ENCODE results near the gene EFCAB7. TPM values are rescaled to one million over a fixed set of nuclear protein-coding genes. Genes with fewer than 3 reads are reported as not detected.

EFCAB7 gene
- total and polyA plus RNA-seq, 2 of the 4 experiments (the other 2 are of a cell fraction), result 2.3 TPM

DNA sequence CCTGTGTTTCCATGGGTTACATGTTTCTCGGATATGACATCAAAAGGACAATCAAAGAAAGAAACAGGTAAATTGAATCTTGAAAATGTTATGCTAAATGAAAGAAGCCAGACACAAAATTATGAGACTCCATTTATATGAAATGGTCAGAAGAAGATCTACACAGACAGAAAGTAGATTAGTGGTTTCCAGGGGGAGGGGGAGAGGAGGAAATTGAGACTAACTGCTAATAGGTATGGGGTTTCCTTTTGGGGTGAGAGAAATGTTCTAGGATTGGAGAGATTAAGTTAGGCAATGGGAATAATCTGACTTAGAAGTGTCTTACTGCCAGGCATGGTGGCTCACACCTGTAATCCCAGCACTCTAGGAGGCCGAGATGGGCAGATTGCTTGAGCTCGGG, 22.1 kb upstream of the EFCAB7 start:
- H2AK9ac ChIP-seq (replicated peaks; ENCODE audit: low read depth, low read length, poor library complexity), result no peak overlapping the region
- WGBS, 2 experiments (ENCODE audit: extremely low coverage in 2 of 2, insufficient read length in 1 of 2), result no CpG with 5 or more reads among the region's 3 CpGs
- H4K8ac ChIP-seq (ENCODE audit: low read depth in 2 of 2, low read length in 2 of 2), result no peak overlapping the region
- ChIA-PET POLR2A (ENCODE audit: unreplicated experiment) (no interaction called here), CTCF (no interaction called here)
- dilution Hi-C loops (cut with HindIII; ENCODE audit: low sequenced_read_pairs, unreplicated experiment) (no loop called here), in situ Hi-C loops (cut with MboI; ENCODE audit: low sequenced_read_pairs) (no loop called here), intact Hi-C loops (cut with micrococcal nuclease) (no loop called here)
- no peak overlapping the region for H4K91ac ChIP-seq (ENCODE audit: insufficient read depth, low read depth, low read length)
- BruUV-seq (replicated peaks), result no TSS peak
- H2AFZ ChIP-seq (replicated peaks; ENCODE audit: low read length, poor library complexity), result no peak overlapping the region
- no peak overlapping the region for H3K9ac ChIP-seq (ENCODE audit: low read depth, low read length)
- ATAC-seq (ENCODE audit: low read depth) (no peak), DNase-seq (no peak)
- no peak overlapping the region for H2BK20ac ChIP-seq (ENCODE audit: low read depth, low read length)
- no peaks in the 10 kb centered on the region; a peak in 1 of 4 replicates for H3K79me1 ChIP-seq (ENCODE audit: low read depth in 1 of 2, low read length in 2 of 2)
- no peak overlapping the region for H3K4me3 ChIP-seq (ENCODE audit: insufficient read depth, low read depth, low read length)
- no peaks in the 10 kb centered on the region for H4K20me1 ChIP-seq (ENCODE audit: insufficient read depth, low read length)
- no peak overlapping the region for H3K56ac ChIP-seq (ENCODE audit: extremely low read depth, insufficient read depth, low read length)
- H2BK120ac ChIP-seq (ENCODE audit: low read depth, low read length), result no peak overlapping the region
- no peak overlapping the region for H3K23ac ChIP-seq (ENCODE audit: low read depth, low read length)
- H4K5ac ChIP-seq (ENCODE audit: low read depth, low read length), result no peak overlapping the region
- H3K4me1 ChIP-seq (ENCODE audit: control insufficient read depth, insufficient read depth, low read length), result no peaks in the 10 kb centered on the region
- H2BK5ac ChIP-seq (ENCODE audit: low read depth, low read length, poor library complexity, severe bottlenecking), result no peak overlapping the region
- TF ChIP-seq CEBPB (IDR thresholded peaks at IDR 0.05; ENCODE audit: low read depth, low read length), result no peak
- no peak for TF ChIP-seq POLR2A (IDR thresholded peaks at IDR 0.05; ENCODE audit: low read depth, low read length)
- no peak for TF ChIP-seq NFE2L2 (IDR thresholded peaks at IDR 0.05; ENCODE audit: low read depth, low read length)
- TF ChIP-seq, protein P1, sequence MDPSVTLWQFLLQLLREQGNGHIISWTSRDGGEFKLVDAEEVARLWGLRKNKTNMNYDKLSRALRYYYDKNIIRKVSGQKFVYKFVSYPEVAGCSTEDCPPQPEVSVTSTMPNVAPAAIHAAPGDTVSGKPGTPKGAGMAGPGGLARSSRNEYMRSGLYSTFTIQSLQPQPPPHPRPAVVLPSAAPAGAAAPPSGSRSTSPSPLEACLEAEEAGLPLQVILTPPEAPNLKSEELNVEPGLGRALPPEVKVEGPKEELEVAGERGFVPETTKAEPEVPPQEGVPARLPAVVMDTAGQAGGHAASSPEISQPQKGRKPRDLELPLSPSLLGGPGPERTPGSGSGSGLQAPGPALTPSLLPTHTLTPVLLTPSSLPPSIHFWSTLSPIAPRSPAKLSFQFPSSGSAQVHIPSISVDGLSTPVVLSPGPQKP (IDR thresholded peaks at IDR 0.05; ENCODE audit: borderline replicate concordance, low read depth, low read length), result no peak
- TF ChIP-seq MAZ (IDR thresholded peaks at IDR 0.05; ENCODE audit: borderline replicate concordance, low read depth, low read length), result no peak
- no peak for TF ChIP-seq CHD1 (IDR thresholded peaks at IDR 0.05; ENCODE audit: low read depth, low read length)
- TF ChIP-seq RAD21 (IDR thresholded peaks at IDR 0.05; ENCODE audit: low read length), result no peak
- TF ChIP-seq RFX5 (IDR thresholded peaks at IDR 0.05; ENCODE audit: low read depth, low read length), result no peak
- TF ChIP-seq MXI1 (IDR thresholded peaks at IDR 0.05; ENCODE audit: borderline replicate concordance, low read depth, low read length), result no peak
- TF ChIP-seq SMC3 (IDR thresholded peaks at IDR 0.05; ENCODE audit: low read depth, low read length), result no peak
- TF ChIP-seq RCOR1 (IDR thresholded peaks at IDR 0.05; ENCODE audit: insufficient replicate concordance, low read length), result no peak
- H3K36me3 ChIP-seq (ENCODE audit: control insufficient read depth, insufficient read depth, low read length), result no peaks in the 10 kb centered on the region
- no peak overlapping the region for H3K27ac ChIP-seq (ENCODE audit: insufficient read depth, low read length)
- H3K4ac ChIP-seq (ENCODE audit: low read depth, low read length), result no peak overlapping the region
- no peak overlapping the region for H3K14ac ChIP-seq (replicated peaks; ENCODE audit: low read depth, low read length)
- H3K18ac ChIP-seq (ENCODE audit: low read depth, low read length), result no peak overlapping the region
- H3K9me3 ChIP-seq (ENCODE audit: control insufficient read depth, insufficient read depth, low read length), result no peaks in the 10 kb centered on the region
- no peaks in the 10 kb centered on the region for H3K9me1 ChIP-seq (ENCODE audit: insufficient read depth, low read length)
- H3K4me2 ChIP-seq (ENCODE audit: low read depth, low read length), result no peak overlapping the region
- no peak overlapping the region for H2AK5ac ChIP-seq (ENCODE audit: low read depth, low read length)
- H2BK15ac ChIP-seq (ENCODE audit: low read depth, low read length), result no peak overlapping the region
- no peaks in the 10 kb centered on the region for H3K27me3 ChIP-seq (ENCODE audit: control insufficient read depth, insufficient read depth, low read length)

Data from IMR-90 (cell line).